GM12872 (cell line): ENCODE results near the gene MKNK2.

Experiments
- TF ChIP-seq, protein P1 (sequence below): IDR thresholded peaks from 3 replicates; pipeline ENCODE4 v1.5.1; 2011; ENCODE audit warnings: low read depth, mild to moderate bottlenecking, low read length, moderate library complexity; ENCODE audit not compliant: insufficient read depth

MKNK2 gene

DNA sequence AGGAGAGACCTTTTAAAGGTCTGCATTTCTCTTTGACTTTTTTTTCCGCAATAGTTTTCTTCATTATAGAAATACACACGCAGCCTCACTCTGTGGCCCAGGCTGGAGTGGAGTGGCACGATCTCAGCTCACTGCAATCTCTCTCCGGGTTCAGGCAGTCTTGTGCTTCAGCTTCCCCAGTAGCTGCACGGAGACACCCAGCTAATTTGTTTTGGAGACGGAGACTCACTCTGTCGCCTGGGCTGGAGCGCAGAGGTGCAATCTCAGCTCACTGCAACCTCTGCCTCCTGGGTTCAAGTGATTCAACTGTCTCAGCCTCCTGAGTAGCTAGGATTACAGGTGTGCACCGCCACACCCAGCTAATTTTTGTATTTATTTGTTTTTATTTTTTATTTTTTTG lies 11.7 kb upstream of the MKNK2 start:
- TF ChIP-seq, protein P1, sequence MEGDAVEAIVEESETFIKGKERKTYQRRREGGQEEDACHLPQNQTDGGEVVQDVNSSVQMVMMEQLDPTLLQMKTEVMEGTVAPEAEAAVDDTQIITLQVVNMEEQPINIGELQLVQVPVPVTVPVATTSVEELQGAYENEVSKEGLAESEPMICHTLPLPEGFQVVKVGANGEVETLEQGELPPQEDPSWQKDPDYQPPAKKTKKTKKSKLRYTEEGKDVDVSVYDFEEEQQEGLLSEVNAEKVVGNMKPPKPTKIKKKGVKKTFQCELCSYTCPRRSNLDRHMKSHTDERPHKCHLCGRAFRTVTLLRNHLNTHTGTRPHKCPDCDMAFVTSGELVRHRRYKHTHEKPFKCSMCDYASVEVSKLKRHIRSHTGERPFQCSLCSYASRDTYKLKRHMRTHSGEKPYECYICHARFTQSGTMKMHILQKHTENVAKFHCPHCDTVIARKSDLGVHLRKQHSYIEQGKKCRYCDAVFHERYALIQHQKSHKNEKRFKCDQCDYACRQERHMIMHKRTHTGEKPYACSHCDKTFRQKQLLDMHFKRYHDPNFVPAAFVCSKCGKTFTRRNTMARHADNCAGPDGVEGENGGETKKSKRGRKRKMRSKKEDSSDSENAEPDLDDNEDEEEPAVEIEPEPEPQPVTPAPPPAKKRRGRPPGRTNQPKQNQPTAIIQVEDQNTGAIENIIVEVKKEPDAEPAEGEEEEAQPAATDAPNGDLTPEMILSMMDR = no peak

DNA sequence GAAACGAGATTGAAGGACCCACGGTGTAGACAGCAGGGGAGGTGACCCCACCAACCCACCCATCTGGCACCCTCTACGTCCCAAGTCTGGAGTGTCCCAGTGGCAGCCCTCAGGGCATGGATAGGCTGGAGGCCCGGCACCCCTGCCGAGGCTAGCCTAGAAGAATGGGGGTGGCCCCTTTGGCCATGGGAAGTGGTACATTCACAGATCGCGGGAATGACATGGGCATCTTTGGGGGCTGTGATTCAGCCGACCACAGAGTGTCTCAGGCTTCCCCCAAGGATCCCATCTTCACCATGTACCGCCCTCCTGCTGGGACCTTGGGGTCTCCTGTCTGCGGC lies 11.3 kb upstream of the MKNK2 start:
- TF ChIP-seq, protein P1 = no peak

DNA sequence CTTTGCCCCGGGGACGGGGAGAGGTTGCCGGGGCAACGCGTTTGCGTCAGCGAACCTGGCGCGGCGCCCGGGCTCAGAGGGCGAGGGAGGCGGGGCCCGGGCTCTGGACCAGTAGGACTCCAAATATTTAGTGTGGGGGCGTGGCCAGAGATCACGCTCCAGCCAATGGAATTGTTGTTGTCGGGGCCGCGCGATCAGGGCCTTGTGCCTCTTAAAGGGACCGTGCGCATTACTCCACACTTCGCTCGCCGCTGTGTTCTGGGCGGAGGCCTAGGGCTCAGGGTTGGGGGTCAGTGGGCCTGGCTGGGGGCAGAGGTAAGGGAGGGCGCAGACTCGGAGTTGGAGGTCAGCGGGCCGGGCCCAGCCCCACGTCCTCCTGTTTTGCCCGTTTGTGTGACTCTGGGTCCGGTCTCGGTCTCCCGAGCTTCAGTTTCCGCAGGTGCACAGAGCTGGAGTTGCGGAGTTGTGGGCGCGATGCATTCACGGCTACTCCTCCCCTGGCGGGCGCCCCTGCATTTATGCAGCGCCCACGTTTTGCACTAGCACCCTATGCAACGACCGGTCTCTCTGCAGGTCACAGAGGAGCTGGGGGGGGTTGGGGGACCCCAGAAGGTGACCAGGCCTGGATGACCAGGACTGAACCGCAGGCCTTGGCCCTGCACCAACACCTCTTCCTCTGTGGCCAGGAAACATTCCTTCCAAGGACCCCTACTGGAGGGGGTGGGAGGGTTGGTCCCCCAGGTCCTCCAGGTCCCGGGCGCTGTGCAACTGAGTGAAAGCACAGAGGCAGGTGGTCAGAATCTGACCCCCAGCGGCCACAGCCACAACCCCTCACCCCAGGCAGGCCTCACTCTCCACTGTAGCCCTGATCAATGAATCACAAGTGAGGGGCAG lies 10.7 kb upstream of the MKNK2 start:
- TF ChIP-seq, protein P1 = no peak; the same call in 2 of the 3 replicates

DNA sequence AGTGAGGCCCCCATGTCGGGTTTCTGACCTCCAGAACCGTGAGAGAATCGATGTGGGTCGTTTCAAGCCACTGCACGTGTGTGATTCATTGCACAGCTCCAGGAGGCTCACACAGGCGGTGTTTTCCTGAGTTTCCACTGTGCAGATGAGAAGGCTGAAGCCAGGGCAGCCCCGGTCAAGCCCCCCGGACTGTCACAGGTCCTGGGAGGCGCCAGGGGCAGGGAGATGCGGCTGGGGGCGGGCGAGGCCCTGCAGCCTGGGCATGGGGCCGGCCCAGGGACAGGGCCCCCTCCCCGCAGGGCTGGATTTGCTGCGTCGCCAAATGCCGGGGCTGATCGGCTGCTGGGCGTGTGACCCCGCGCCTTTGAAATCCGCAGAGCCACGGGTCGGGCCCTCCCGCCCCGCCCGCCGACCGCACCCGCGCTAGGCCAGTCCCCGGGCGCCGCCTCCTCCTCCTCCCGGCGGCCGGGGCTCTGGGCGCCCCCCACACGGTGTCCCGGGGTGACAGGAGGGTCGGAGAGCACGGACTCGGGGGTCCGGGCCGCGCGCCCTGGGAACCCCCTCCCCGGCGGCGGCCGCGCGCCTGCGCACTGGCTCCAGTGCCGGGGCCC lies 9.9 kb upstream of the MKNK2 start:
- TF ChIP-seq, protein P1 = no peak

DNA sequence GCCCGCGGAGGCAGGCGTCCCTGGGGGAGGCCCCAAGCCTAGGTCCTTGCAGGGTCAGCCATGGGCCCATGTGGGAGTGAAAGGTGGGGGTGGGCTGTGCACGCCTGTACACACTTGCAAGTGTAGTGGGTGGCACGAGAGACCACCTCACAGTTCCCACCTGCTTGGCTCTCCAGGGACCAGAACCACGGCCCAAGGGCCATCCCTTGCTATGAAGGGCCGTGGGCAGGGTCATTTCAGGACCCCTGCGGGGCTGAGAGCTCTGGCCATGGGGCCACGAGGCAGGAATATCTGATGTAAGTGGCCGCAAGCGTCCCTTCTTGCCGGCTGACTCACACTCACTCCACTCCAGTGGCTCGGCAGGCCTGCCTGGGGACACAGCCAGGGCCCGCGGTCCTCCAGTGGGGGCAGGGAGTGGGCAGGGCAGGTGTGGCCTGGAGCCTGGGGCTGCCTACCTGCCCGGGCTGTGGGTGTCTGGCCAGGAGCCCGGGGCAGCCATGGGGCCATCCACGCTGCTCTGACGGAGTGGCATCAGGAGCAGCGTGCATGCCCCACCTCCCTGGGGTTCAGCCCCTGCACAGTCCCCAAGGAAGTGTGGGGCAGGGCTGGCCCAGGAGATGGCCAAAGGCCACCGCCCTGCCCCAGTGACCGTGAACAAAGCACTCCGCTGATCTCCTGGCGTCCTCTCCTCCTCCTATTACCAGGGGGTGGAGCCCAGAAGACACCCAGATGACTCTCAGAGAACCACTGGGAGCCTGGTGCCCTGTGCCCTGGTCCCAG lies 8.6 kb upstream of the MKNK2 start:
- TF ChIP-seq, protein P1 = no peak

DNA sequence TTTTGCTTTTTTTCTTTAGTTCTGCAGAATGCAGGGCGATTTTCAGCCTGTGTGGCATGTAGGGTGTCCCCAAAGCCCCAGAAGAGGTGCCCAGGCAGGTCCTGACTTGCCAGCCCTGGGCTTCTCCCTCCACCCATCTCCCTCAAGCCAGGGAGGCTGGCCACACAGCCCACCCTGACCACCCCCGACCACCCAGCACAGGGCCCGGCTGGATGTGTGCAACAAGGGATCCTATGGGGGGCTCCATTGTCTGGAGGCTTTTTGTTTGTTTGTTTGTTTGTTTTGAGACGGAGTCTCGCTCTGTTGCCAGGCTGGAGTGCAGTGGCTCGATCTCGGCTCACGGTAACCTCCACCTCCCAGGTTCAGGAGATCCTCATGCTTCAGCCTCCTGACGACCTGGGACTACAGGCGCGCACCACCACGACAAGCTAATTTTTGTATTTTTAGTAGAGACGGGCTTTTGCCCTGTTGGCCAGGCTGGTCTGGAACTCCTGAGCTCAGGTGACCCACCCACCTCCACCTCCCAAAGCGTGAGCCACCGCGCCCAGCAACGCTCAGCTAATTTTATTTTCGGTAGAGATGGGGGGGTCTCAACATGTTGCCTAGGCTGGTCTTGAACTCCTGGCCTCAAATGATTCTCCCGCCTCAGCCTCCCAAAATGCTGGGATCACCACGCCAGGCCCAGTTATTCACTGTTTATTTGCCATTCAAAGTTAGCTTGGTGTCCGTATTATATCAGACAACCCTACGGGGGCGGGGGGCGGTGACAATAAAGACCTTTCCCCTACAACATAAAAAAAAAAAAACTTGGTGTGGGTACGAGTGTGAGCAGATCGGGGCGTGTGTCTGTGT lies 7.8 kb upstream of the MKNK2 start:
- TF ChIP-seq, protein P1 = no peak
